Glutamatergic neuron (in vitro differentiated cells): Measurements from ENCODE around the gene ZC3H10. TPM values are rescaled to one million over a fixed set of nuclear protein-coding genes. Genes with fewer than 3 reads are reported as not detected.

Experiments
- DNase-seq: peaks from one replicate; pipeline ENCODE4 v3.0.0; 2022
- H3K27ac Mint-ChIP-seq: one replicate; pipeline ENCODE4 v1.8.0; 2020; ENCODE audit warnings: mild to moderate bottlenecking, mixed read lengths, inconsistent platforms; ENCODE audit not compliant: unreplicated experiment
- H3K27me3 Mint-ChIP-seq: one replicate; pipeline ENCODE4 v1.8.0; 2020; ENCODE audit warnings: mild to moderate bottlenecking, moderate library complexity, mixed read lengths, inconsistent platforms; ENCODE audit not compliant: unreplicated experiment
- H3K36me3 Mint-ChIP-seq: one replicate; pipeline ENCODE4 v1.8.0; 2020; ENCODE audit warnings: mild to moderate bottlenecking, mixed read lengths, inconsistent platforms; ENCODE audit not compliant: unreplicated experiment
- H3K4me1 Mint-ChIP-seq: one replicate; pipeline ENCODE4 v1.8.0; 2020; ENCODE audit warnings: mild to moderate bottlenecking, low read depth, mixed read lengths, inconsistent platforms; ENCODE audit not compliant: unreplicated experiment
- H3K4me3 Mint-ChIP-seq: one replicate; pipeline ENCODE4 v1.8.0; 2020; ENCODE audit warnings: mild to moderate bottlenecking, mixed read lengths, inconsistent platforms; ENCODE audit not compliant: unreplicated experiment
- H3K9me3 Mint-ChIP-seq: one replicate; pipeline ENCODE4 v1.8.0; 2020; ENCODE audit warnings: mild to moderate bottlenecking, moderate library complexity, mixed read lengths, inconsistent platforms; ENCODE audit not compliant: unreplicated experiment
- total RNA-seq: library from RNA; stranded (reverse); fragmentation: NEBNext Ultra II Directional; extraction: Animal tissue kit (Norgen Biotek cat#: 25700); gene quantifications from one replicate; pipeline ENCODE4 v1.2.1, GENCODE V29; 2021; ENCODE audit not compliant: unreplicated experiment
- TF ChIP-seq, protein P1 (sequence below): fragments of 200-600 bp; sonication (generic); IDR thresholded peaks from one replicate; pipeline ENCODE4 v1.5.0; 2021; ENCODE audit not compliant: partially characterized antibody, unreplicated experiment

Gene ZC3H10
- total RNA-seq, 1 donor from 2014 or later = 11.1 TPM

DNA sequence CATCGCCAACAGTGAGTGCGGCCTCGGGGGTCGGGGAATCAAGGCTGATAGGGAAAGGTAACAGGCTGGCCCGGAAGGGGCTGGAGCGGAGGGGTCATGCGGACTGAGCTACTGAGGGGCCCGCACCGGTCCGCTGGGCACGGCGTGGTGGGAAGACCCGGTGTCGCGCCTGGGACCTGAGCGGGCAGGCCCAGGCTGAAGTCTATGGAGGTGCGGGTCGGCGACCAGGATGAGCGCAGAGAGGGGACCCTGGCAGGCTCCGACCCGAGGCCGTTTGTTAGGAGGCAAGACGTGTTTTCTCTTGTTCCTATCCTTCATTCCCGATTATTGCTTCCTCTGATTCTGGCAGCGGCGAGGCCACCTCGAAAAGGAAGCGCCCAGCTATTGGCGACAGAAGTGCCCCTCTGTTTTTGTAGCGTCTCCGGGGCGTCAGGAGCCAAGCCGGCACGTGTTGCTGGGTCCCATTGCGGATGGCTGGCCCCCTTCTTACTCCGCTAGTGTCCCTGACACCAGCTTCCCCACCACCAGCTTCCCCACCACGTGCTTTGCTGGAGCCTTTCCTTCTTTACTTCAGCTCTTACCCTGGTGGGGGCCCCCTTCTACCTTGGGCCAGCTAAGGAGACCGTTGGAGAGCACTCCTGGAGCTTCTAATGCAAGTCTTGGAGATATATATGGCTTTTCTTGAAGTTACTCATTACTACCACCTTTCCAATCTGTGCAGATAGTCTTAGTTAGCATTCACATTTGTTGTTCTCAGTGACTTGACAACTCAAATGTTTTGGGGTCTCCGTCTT, 13.1 kb upstream of the ZC3H10 start:
- TF ChIP-seq, protein P1, sequence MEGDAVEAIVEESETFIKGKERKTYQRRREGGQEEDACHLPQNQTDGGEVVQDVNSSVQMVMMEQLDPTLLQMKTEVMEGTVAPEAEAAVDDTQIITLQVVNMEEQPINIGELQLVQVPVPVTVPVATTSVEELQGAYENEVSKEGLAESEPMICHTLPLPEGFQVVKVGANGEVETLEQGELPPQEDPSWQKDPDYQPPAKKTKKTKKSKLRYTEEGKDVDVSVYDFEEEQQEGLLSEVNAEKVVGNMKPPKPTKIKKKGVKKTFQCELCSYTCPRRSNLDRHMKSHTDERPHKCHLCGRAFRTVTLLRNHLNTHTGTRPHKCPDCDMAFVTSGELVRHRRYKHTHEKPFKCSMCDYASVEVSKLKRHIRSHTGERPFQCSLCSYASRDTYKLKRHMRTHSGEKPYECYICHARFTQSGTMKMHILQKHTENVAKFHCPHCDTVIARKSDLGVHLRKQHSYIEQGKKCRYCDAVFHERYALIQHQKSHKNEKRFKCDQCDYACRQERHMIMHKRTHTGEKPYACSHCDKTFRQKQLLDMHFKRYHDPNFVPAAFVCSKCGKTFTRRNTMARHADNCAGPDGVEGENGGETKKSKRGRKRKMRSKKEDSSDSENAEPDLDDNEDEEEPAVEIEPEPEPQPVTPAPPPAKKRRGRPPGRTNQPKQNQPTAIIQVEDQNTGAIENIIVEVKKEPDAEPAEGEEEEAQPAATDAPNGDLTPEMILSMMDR = no peak
- H3K27ac Mint-ChIP-seq = peak overlapping the region; percentile 95
- H3K36me3 Mint-ChIP-seq = no peaks in the 10 kb centered on the region
- peak overlapping the region; percentile 100 for H3K4me3 Mint-ChIP-seq
- H3K9me3 Mint-ChIP-seq = peaks cover 2% of the 10 kb centered on the region
- H3K4me1 Mint-ChIP-seq = peaks cover 13% of the 10 kb centered on the region
- peak; percentile 31 for DNase-seq
- no peaks in the 10 kb centered on the region for H3K27me3 Mint-ChIP-seq

DNA sequence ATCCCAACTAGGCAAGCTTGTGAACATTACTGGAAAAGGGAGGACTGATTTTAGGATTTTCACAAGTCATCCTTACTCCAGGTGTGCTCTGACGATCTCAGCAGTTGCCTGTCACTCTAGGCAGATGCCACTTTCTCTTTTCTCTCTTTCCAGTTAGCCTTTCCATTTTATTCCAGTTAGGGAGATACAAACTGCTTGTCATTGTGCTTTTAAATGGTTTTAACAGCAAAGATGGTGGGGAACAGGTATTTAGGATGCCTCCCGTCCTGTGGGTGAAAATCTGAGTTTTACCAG, 12.5 kb upstream of the ZC3H10 start:
- Mint-ChIP-seq H3K27ac (peak overlapping the region; percentile 40), H3K9me3 (peaks cover 2% of the 10 kb centered on the region), H3K27me3 (no peaks in the 10 kb centered on the region), H3K36me3 (no peaks in the 10 kb centered on the region), H3K4me3 (peak overlapping the region; percentile 100), H3K4me1 (peaks cover 13% of the 10 kb centered on the region)
- TF ChIP-seq, protein P1 = no peak
- no peak for DNase-seq

DNA sequence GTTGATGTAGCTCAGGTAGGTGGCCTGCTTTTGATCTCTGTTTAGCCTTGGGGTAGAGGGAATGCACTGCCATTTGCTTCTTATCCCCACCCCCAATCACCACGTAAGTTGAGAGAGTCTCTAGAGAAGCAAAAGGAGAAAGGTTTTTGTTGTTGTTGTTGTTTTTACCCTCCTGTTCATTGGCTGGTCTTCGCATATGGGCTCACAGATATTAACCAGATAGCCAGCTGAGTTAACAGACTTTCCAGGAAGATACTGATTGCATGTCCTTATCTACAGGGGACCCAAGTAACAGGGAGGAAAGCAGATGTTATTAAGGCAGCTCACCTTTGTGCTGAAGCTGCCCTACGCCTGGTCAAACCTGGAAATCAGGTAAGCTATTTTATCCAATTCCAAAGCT, 10.8 kb upstream of the ZC3H10 start:
- Mint-ChIP-seq H3K36me3 (no peaks in the 10 kb centered on the region), H3K4me1 (peaks cover 13% of the 10 kb centered on the region), H3K27me3 (no peaks in the 10 kb centered on the region)

DNA sequence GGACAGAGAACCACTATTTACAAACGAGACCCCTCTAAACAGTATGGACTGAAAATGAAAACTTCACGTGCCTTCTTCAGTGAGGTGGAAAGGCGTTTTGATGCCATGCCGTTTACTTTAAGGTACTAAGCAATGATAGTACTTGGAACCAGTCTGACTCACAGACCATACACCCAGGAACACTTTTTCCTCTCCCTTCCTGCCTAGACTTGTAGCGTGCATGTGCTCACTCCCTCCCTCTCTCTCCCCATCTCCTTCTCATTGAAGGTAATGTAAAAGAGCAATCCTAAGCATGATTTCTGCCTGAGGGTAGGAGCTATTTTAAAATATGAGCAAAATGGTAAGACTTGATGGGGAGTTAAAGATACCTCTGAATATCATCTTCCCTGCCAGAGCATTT, 7.5 kb upstream of the ZC3H10 start:
- H3K4me3 Mint-ChIP-seq = no peak overlapping the region

More for the DNA sequence above, 10.8 kb upstream of the ZC3H10 start:
- TF ChIP-seq, protein P1 = no peak
- H3K9me3 Mint-ChIP-seq = peaks cover 2% of the 10 kb centered on the region
- no peak for DNase-seq
- H3K27ac Mint-ChIP-seq = no peak overlapping the region
- H3K4me3 Mint-ChIP-seq = peak overlapping the region; percentile 54

DNA sequence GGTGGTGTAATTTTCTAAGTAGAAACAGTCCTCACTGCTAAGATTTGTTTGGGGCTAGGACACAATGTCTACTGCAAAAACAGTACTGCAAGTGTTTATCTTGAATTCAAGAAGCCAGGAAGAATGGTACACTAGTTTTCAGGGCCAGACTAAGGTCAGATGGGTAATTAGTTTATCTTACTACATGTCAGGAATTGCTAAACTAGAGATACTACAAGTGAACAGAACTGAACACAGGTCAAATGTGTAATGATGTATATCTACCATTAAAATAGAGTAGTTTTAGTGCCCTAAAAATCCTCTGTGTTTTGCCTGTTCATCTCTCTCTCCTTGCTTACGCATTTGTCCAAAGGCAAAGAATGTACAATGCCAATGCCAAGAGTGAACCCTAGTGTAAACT, 4.0 kb upstream of the ZC3H10 start:
- Mint-ChIP-seq H3K27ac (no peak overlapping the region), H3K36me3 (no peaks in the 10 kb centered on the region), H3K4me3 (no peak overlapping the region)

More for the DNA sequence above, 7.5 kb upstream of the ZC3H10 start:
- Mint-ChIP-seq H3K27me3 (peaks cover 2% of the 10 kb centered on the region), H3K4me1 (peaks cover 8% of the 10 kb centered on the region), H3K9me3 (no peaks in the 10 kb centered on the region), H3K27ac (no peak overlapping the region), H3K36me3 (no peaks in the 10 kb centered on the region)
- TF ChIP-seq, protein P1 = no peak
- no peak for DNase-seq

More for the DNA sequence above, 4.0 kb upstream of the ZC3H10 start:
- TF ChIP-seq, protein P1 = no peak
- H3K27me3 Mint-ChIP-seq = peaks cover 11% of the 10 kb centered on the region
- no peak for DNase-seq
- H3K4me1 Mint-ChIP-seq = peaks cover 10% of the 10 kb centered on the region
- H3K9me3 Mint-ChIP-seq = peaks cover 14% of the 10 kb centered on the region
